GM13976 (cell line): ENCODE results near the gene GINM1.

Experiments used
- DNase-seq: peaks from one replicate; pipeline ENCODE4 v3.0.0; 2012; ENCODE audit warnings: low spot score
- CTCF ChIP-seq: IDR thresholded peaks from 2 replicates; pipeline ENCODE4 v1.5.1; 2012; ENCODE audit warnings: borderline replicate concordance, mild to moderate bottlenecking; ENCODE audit not compliant: insufficient read depth; ENCODE audit errors: extremely low read depth, missing control alignments, control extremely low read depth
- in situ Hi-C: fragments of 300-500 bp; cut with MboI; formaldehyde crosslinking; loops from one replicate; pipeline ENCODE4 v1.12.0; 2022; ENCODE audit warnings: low sequenced_read_pairs, mixed read lengths, inconsistent platforms; ENCODE audit not compliant: unreplicated experiment

The GINM1 gene

GRCh38 chr6:149592983-149593382 lies 26.8 kb downstream of the GINM1 start:
- no peak for DNase-seq
- TF ChIP-seq CTCF = no peak
- in situ Hi-C loops = no loop called here

- no peak for TF ChIP-seq CTCF
- in situ Hi-C loops = no loop called here
- DNase-seq = no peak
Measured at GRCh38 chr6:149593408-149593807, 27.2 kb downstream of the GINM1 start.

- in situ Hi-C loops = no loop called here
- no peak for TF ChIP-seq CTCF
- no peak for DNase-seq
Measured at GRCh38 chr6:149600508-149600907, 34.3 kb downstream of the GINM1 start.

- DNase-seq = no peak
- in situ Hi-C loops = no loop called here
- no peak for TF ChIP-seq CTCF
Measured at GRCh38 chr6:149608381-149608982, 42.3 kb downstream of the GINM1 start.

GRCh38 chr6:149614337-149614736 lies 48.2 kb downstream of the GINM1 start:
- in situ Hi-C loops = no loop called here
- no peak for DNase-seq
- no peak for TF ChIP-seq CTCF

GRCh38 chr6:149615805-149616204 lies 49.6 kb downstream of the GINM1 start:
- in situ Hi-C loops = no loop called here
- no peak for DNase-seq
- TF ChIP-seq CTCF = no peak
